ENCODE measurements around the gene PTH1R.
"Not testable (repeated sequence)": the region's sequence is repeated elsewhere in the genome, so short reads cannot be mapped to it uniquely, and the experiment has no call there.

The PTH1R gene

GRCh38 chr3:46899151-46900006 lies 21.9 kb downstream of the PTH1R start:
- no peak for DNase-seq (ENCODE audit: low read depth)

- DNase-seq (ENCODE audit: low read depth), result no peak
These were observed 22.4 kb downstream of the PTH1R start for GRCh38 chr3:46900007-46900292.

- DNase-seq (ENCODE audit: low read depth), result no peak
These were observed 22.8 kb downstream of the PTH1R start for GRCh38 chr3:46900356-46900755.

GRCh38 chr3:46901061-46901460 lies 23.5 kb downstream of the PTH1R start:
- no peak for DNase-seq (ENCODE audit: low read depth)

GRCh38 chr3:46901591-46902187 lies 24.2 kb downstream of the PTH1R start:
- DNase-seq (ENCODE audit: low read depth), result no peak

- no peak for DNase-seq (ENCODE audit: low read depth)
These were observed 24.7 kb downstream of the PTH1R start for GRCh38 chr3:46902188-46902631.

GRCh38 chr3:46903341-46904302 lies 26.1 kb downstream of the PTH1R start:
- DNase-seq (ENCODE audit: low read depth), result no peak

- no peak for DNase-seq (ENCODE audit: low read depth)
These were observed 27.0 kb downstream of the PTH1R start for GRCh38 chr3:46904303-46905212.

- no peak for DNase-seq (ENCODE audit: low read depth)
These were observed 27.7 kb downstream of the PTH1R start for GRCh38 chr3:46905213-46905560.

- DNase-seq (ENCODE audit: low read depth), result no peak
These were observed 28.3 kb downstream of the PTH1R start for GRCh38 chr3:46905661-46906451.

- no peak for DNase-seq (ENCODE audit: low read depth)
These were observed 29.0 kb downstream of the PTH1R start for GRCh38 chr3:46906471-46907058.

- no peak for DNase-seq (ENCODE audit: low read depth)
These were observed 29.8 kb downstream of the PTH1R start for GRCh38 chr3:46907271-46907670.

GRCh38 chr3:46907960-46908293 lies 30.4 kb downstream of the PTH1R start:
- no peak for DNase-seq (ENCODE audit: low read depth)

- no peak for DNase-seq (ENCODE audit: low read depth)
These were observed 30.9 kb downstream of the PTH1R start for GRCh38 chr3:46908294-46908985.

- no peak for DNase-seq (ENCODE audit: low read depth)
These were observed 31.5 kb downstream of the PTH1R start for GRCh38 chr3:46908986-46909534.

- peak; percentile 72 for DNase-seq (ENCODE audit: low read depth)
These were observed 32.1 kb downstream of the PTH1R start for GRCh38 chr3:46909535-46910161.

GRCh38 chr3:46910166-46910760 lies 32.7 kb downstream of the PTH1R start:
- DNase-seq (ENCODE audit: low read depth), result no peak

- not testable (repeated sequence) for DNase-seq (ENCODE audit: low read depth)
These were observed 33.4 kb downstream of the PTH1R start for GRCh38 chr3:46910914-46911313.

GRCh38 chr3:46912986-46913385 lies 35.5 kb downstream of the PTH1R start:
- DNase-seq (ENCODE audit: low read depth), result no peak
